Measurements from ENCODE around the gene PRPS1. TPM values are rescaled to one million over a fixed set of nuclear protein-coding genes. Genes with fewer than 3 reads are reported as not detected.

PRPS1 gene
- total and polyA plus RNA-seq, 9 of the 15 experiments (the other 6 are each of a cell fraction or from before 2014, with no cell fraction given), result 47.8 to 175 (median 79.6) TPM

GRCh38 chrX:107627838-107628661, at the start of gene PRPS1 (continued):
- TF ChIP-seq LEF1 (IDR thresholded peaks at IDR 0.05), result no peak
- TF ChIP-seq VEZF1 (CRISPR knock-in tag; IDR thresholded peaks at IDR 0.05), result no peak
- peak; percentile 89 for TF ChIP-seq ZFX (CRISPR knock-in tag; IDR thresholded peaks at IDR 0.05)
- TF ChIP-seq NELFE (IDR thresholded peaks at IDR 0.05; ENCODE audit: insufficient read depth, insufficient read length), result no peak
- peak; percentile 79 for TF ChIP-seq PHF8 (IDR thresholded peaks at IDR 0.05; ENCODE audit: borderline replicate concordance, low read length)
- TF ChIP-seq ZNF282 (CRISPR knock-in tag; IDR thresholded peaks at IDR 0.05), result no peak
- no peak for TF ChIP-seq TSC22D4 (tag; IDR thresholded peaks at IDR 0.05)
- no peak for TF ChIP-seq CREB3L1 (IDR thresholded peaks at IDR 0.05; ENCODE audit: borderline replicate concordance, low read depth)
- TF ChIP-seq MCM7 (IDR thresholded peaks at IDR 0.05), result no peak
- TF ChIP-seq HDAC2 (IDR thresholded peaks at IDR 0.05), result no peak
- TF ChIP-seq CREB1 (IDR thresholded peaks at IDR 0.05), result peak; percentile 49
- TF ChIP-seq CREB1 (CRISPR knock-in tag; IDR thresholded peaks at IDR 0.05), result peak; percentile 39
- TF ChIP-seq SUPT5H (IDR thresholded peaks at IDR 0.05), result peak; percentile 83
- no peak for TF ChIP-seq SMARCB1 (IDR thresholded peaks at IDR 0.05; ENCODE audit: insufficient read length, low read depth)
- no peak for TF ChIP-seq CBX5 (IDR thresholded peaks at IDR 0.05; ENCODE audit: borderline replicate concordance, low read depth)
- peak; percentile 74 to 93 (median 90) for TF ChIP-seq YY1 (IDR thresholded peaks at IDR 0.05; ENCODE audit: borderline replicate concordance in 1 of 3, control insufficient read depth in 1 of 3, extremely low read depth in 1 of 3, insufficient read depth in 3 of 3, insufficient read length in 1 of 3, insufficient replicate concordance in 2 of 3, low read depth in 1 of 3, low read length in 2 of 3)
- TF ChIP-seq PRPF4 (IDR thresholded peaks at IDR 0.05; ENCODE audit: insufficient read depth, low read depth, low read length, poor library complexity, severe bottlenecking), result no peak
- TF ChIP-seq ZNF57 (CRISPR knock-in tag; IDR thresholded peaks at IDR 0.05), result no peak
- TF ChIP-seq TGIF2 (CRISPR knock-in tag; IDR thresholded peaks at IDR 0.05), result no peak
- TF ChIP-seq TAF1 (IDR thresholded peaks at IDR 0.05; ENCODE audit: control insufficient read depth, extremely low read depth, insufficient read depth, low read length, severe bottlenecking), result peak; percentile 82
- TF ChIP-seq MEIS2 (IDR thresholded peaks at IDR 0.05; ENCODE audit: partially characterized antibody), result peak; percentile 64
- no peak for TF ChIP-seq SMARCE1 (IDR thresholded peaks at IDR 0.05)
- TF ChIP-seq MAFG (tag; conservative IDR thresholded peaks at IDR 0.05), result no peak
- no peak for TF ChIP-seq MTA3 (IDR thresholded peaks at IDR 0.05; ENCODE audit: borderline replicate concordance)
- no peak for TF ChIP-seq MECOM (CRISPR knock-in tag; IDR thresholded peaks at IDR 0.05)
- no peak for TF ChIP-seq SAP30 (IDR thresholded peaks at IDR 0.05; ENCODE audit: borderline replicate concordance, insufficient read depth, low read depth, low read length, poor library complexity, severe bottlenecking)
- TF ChIP-seq CBFB (CRISPR knock-in tag; IDR thresholded peaks at IDR 0.05), result no peak
- no peak for TF ChIP-seq ZFP36 (IDR thresholded peaks at IDR 0.05; ENCODE audit: low read depth, low read length, partially characterized antibody)
